ENCODE results near the gene SPC25. TPM values are rescaled to one million over a fixed set of nuclear protein-coding genes. Genes with fewer than 3 reads are reported as not detected.

Gene SPC25
- total RNA-seq (2022; extraction: Qiagen RNA extraction; ENCODE audit: low read depth), result 15.2 to 25.5 TPM (median 20.1 TPM) in 5 replicates

GRCh38 chr2:168890006-168890782, at the start of gene SPC25:
Gene SPC25, minus strand, starts transcription at chr2:168890430. Its CDS starts 911 bp downstream, at chr2:168889519.

GRCh38 chr2:168901003-168901402, 10.8 kb upstream of the SPC25 start, which contains the start of gene G6PC2:
Gene G6PC2, plus strand, starts transcription at chr2:168901291. Its CDS starts 41 bp downstream, at chr2:168901332.

Other genes starting within 250 kb of the SPC25 start
- 1.4 to 3.3 TPM (median 1.8 TPM) in 5 replicates for gene NOSTRIN, start 87.8 kb downstream of the SPC25 start, total RNA-seq (2022; extraction: Qiagen RNA extraction; ENCODE audit: low read depth)
- not detected in 5 replicates for gene G6PC2, start 10.9 kb upstream of the SPC25 start, total RNA-seq (2022; extraction: Qiagen RNA extraction; ENCODE audit: low read depth)
- gene ABCB11, start 140.9 kb upstream of the SPC25 start, total RNA-seq (2022; extraction: Qiagen RNA extraction; ENCODE audit: low read depth), result 0.02 TPM in 1 of 5 replicates, not detected in the others
- 2.9 to 4.2 TPM (median 3.5 TPM) in 5 replicates for gene DHRS9, start 179.1 kb upstream of the SPC25 start, total RNA-seq (2022; extraction: Qiagen RNA extraction; ENCODE audit: low read depth)

Data from A549 treated with ZK216348 at 1 μM for 4 hours (cell line).